Loucy (cell line): ENCODE data around the gene GPR39.

Experiments
- EZH2phosphoT487 ChIP-seq: fragments of 200-600 bp; IDR thresholded peaks from 2 replicates; pipeline ENCODE4 v1.6.1; 2018; ENCODE audit warnings: antibody characterized with exemption, mild to moderate bottlenecking, moderate library complexity, borderline replicate concordance
- TF ChIP-seq, protein P1 (sequence below): fragments of 200-600 bp; sonication (generic); conservative IDR thresholded peaks from 2 replicates; pipeline ENCODE4 v1.5.1; 2014; ENCODE audit warnings: mild to moderate bottlenecking, antibody characterized with exemption, low read length

- TF ChIP-seq, protein P1, sequence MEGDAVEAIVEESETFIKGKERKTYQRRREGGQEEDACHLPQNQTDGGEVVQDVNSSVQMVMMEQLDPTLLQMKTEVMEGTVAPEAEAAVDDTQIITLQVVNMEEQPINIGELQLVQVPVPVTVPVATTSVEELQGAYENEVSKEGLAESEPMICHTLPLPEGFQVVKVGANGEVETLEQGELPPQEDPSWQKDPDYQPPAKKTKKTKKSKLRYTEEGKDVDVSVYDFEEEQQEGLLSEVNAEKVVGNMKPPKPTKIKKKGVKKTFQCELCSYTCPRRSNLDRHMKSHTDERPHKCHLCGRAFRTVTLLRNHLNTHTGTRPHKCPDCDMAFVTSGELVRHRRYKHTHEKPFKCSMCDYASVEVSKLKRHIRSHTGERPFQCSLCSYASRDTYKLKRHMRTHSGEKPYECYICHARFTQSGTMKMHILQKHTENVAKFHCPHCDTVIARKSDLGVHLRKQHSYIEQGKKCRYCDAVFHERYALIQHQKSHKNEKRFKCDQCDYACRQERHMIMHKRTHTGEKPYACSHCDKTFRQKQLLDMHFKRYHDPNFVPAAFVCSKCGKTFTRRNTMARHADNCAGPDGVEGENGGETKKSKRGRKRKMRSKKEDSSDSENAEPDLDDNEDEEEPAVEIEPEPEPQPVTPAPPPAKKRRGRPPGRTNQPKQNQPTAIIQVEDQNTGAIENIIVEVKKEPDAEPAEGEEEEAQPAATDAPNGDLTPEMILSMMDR: no peak
- no peak for TF ChIP-seq EZH2phosphoT487
Measured at GRCh38 chr2:132390076-132390475, 26.5 kb upstream of the GPR39 start.
